Measurements from ENCODE around the gene SRGAP3.

Gene SRGAP3

DNA sequence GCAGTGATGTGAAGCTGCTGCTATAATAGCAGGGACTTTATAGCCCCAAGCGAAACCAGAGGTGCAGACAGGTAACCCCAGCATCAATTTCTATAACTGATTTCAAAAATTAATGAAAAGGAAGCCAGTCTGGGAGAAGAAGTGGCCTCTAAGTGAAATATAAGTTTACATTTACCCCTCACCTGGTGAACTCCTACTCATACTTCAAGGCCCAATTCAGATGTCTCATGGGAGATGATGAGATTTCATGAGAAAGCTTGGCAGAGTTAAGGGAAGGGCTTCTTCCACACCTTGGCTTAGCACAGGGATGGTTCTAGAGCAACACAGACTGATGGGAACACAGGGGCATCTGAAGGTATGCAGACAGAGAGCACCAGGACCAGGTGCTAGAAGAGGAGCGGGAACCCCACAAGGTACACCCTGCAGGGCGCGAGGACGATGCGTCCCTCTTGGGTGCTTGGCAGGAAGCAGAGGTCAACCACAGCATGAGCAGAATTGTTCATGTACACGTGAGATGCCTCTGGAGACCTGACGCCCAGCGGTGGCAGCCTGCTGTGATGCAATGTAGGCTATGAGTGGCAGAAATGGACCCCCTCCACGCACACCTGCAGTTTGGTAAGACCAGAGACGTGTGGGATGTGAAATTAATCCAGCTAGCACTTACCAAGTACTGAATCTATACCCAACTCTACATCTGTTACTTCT is 102.9 kb downstream of the SRGAP3 start:
- no peak for DNase-seq (ENCODE audit: low read depth, low spot score)

DNA sequence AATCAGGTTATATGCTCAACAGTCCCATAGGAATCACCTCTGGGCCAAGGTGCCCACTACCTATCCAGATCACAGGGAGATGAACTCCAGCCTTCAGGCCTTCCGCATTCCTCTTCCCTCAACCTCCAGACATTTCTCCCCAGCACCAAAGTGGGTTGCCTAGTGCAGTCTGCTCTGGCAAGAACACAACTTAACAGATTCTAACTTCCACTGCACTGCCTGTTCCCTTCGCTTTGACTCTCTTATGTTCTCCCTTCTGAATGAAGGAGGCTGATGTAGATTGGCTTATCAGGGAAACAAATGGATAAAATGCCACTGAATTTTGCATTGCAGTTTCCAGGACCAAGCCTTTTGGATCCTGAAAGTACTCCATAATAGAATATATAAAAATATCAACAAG is 106.3 kb downstream of the SRGAP3 start:
- DNase-seq (ENCODE audit: low read depth, low spot score), result no peak

- DNase-seq (ENCODE audit: low read depth, low spot score), result no peak
These were observed 107.1 kb downstream of the SRGAP3 start for GRCh38 chr3:9142362-9142761.

GRCh38 chr3:9141928-9142289 is 107.5 kb downstream of the SRGAP3 start:
- DNase-seq (ENCODE audit: low read depth, low spot score), result no peak

GRCh38 chr3:9139366-9139765 is 110.1 kb downstream of the SRGAP3 start:
- no peak for DNase-seq (ENCODE audit: low read depth, low spot score)

DNA sequence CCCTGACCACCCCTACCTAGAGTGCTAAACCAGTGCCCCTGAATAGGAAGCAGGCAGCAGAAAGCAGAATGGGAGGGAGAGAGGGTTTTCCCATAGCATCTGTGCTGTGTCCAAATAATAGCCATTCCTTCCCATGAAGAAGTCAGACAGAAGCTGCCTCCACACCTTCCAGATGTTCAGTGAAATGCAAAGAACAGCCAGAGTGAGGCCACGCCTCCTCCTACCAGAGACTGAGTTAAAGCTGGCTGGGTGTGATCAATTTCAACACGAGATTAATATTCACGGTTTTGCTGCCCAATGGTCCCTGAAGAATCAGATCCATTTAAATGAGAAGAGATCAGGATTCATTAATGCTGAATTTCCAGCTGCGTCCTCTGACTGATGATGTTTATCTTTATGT is 111.8 kb downstream of the SRGAP3 start:
- DNase-seq (ENCODE audit: low read depth, low spot score), result no peak

- no peak for DNase-seq (ENCODE audit: low read depth, low spot score)
These were observed 112.5 kb downstream of the SRGAP3 start for GRCh38 chr3:9136746-9137465.

- peak; percentile 55 for DNase-seq (ENCODE audit: low read depth, low spot score)
These were observed 113.4 kb downstream of the SRGAP3 start for GRCh38 chr3:9135930-9136525.

GRCh38 chr3:9135526-9135925 is 113.9 kb downstream of the SRGAP3 start:
- DNase-seq (ENCODE audit: low read depth, low spot score), result no peak

- DNase-seq (ENCODE audit: low read depth, low spot score), result no peak
These were observed 115.8 kb downstream of the SRGAP3 start for GRCh38 chr3:9133656-9134055.

DNA sequence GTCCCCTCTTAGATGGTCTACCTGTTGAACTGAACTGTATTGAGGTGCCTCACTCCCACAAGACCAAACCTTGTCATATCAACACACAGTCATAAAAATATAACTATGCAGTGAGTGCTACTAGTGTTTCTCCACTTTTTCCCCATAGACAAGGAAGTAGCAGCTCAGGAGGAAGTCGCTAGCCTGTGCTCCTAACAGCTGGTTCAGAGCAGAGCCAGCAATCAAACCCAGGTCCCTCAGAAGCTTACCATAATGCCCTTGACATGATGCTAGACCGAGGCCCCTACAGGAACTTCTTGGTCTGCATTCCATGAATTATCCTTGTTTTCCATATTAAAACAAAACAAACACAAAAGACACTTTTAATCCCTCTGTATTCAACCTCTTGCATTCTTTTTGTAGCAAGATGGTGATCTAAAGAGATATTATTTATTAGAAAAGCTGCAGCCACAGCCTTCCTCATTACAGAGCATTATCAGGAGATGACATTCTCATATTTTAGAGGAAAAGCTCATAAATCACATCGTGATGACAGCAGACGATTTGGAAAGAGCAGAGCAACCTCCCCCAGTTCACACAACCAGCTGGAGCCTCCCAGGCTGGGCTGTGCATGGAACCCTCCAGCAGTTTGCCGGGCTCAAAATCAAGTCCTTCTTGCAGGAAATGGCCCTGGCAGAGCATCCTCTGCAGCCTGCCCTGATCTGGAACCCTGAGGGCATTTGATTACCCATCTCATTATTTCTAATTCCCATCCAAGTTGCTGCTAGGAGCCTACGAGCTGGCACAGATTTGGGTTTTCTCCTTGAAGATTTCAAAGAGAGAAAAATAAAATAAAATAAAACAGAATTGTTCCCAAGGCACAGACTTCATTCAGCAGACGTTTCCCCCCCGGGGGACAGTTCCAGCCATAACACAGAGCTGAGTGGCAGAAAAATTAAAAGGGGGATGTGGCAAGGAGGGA is 118.8 kb downstream of the SRGAP3 start:
- no peak for DNase-seq (ENCODE audit: low read depth, low spot score)

GRCh38 chr3:9129365-9129764 is 120.1 kb downstream of the SRGAP3 start:
- DNase-seq (ENCODE audit: low read depth, low spot score), result no peak

DNA sequence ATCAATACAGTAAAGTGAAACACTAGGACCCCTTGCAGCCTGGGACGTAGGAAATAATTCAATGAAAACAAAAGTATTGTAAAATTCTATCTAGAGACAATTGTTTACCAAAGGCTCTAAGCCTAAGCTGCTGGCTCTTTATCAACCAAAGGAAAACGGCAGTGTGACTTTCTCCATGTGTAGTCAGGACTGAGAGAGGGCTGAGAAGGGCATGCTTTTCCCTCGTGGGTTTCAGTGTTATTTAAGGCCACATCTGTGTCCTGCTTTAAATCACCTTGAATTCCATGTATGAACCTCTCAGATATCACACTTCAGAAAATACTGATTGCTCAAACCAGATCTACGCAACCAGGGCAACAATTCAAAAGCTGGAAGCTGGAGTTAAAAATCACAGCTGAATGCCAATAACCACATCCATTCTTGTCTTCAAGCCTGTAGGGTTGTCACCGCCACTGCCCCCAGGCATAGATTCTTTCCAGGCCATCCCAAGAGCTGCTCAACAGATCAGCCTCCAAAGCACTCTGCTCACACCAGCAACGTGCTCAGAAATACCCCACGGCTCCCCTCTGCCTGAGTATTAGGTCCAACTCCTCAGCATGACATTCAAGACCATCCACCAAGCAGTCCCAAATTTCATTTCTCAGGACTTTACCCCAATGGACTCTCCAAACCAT is 124.0 kb downstream of the SRGAP3 start:
- DNase-seq (ENCODE audit: low read depth, low spot score), result peak; percentile 49

GRCh38 chr3:9124730-9125129 is 124.7 kb downstream of the SRGAP3 start:
- no peak for DNase-seq (ENCODE audit: low read depth, low spot score)

DNA sequence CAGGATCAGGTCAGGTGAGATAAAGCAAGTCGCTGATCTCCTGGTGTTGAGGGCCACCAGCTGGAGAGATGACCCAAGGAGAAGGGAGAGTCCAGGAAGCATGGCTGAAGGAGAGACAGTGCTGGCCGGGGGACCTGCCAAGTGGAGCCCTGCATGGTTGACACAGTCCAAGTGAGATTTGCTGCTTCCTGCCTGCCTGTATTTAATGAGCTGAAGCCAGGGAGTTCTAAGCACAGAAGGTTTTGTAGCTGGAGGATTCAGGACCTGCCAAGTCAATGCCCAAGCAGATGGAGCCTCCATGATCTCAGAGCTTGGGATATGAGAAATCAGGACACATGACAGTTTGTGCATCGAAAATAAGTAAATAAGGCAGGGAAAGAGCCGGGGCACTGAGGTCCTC is 125.6 kb downstream of the SRGAP3 start:
- no peak for DNase-seq (ENCODE audit: low read depth, low spot score)

- DNase-seq (ENCODE audit: low read depth, low spot score), result no peak
These were observed 126.6 kb downstream of the SRGAP3 start for GRCh38 chr3:9122732-9123364.

DNA sequence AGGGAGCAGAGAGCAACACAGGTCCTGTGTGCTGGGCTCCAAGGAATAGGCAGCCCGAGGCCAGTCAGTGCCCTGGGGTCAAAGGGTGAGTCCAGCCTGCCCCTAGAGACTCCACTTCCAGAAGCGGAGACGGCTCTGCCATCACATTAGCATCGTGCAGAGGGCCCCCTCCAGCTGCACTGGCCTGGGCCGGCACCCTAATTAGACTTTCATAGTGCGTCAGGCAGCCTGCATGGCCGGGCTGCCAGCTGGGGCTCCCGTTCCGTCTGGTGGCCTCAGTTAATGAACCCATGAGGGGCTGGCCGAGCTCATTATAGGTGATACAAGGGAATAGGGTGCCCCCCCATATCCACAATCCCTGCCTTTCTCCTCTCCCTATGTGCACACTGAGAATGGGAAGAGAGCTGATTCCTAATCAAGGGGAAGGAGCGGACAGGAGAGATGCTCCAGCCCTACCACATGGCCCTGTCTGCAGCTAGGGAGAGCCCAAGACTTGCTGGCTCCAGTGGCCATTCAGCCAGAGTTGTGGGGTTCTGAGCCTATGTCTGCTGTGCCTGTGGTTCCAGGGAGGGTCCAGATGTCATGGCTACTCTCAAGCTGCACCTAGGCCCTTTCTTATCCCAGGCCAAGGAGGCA is 128.0 kb downstream of the SRGAP3 start:
- DNase-seq (ENCODE audit: low read depth, low spot score), result no peak

- DNase-seq (ENCODE audit: low read depth, low spot score), result no peak
These were observed 130.1 kb downstream of the SRGAP3 start for GRCh38 chr3:9119331-9119730.

- no peak for DNase-seq (ENCODE audit: low read depth, low spot score)
These were observed 131.2 kb downstream of the SRGAP3 start for GRCh38 chr3:9118222-9118621.

GRCh38 chr3:9117220-9117619 is 132.2 kb downstream of the SRGAP3 start:
- DNase-seq (ENCODE audit: low read depth, low spot score), result no peak
